Measurements from ENCODE around the gene NIT1. TPM values are rescaled to one million over a fixed set of nuclear protein-coding genes. Genes with fewer than 3 reads are reported as not detected.

The NIT1 gene
- total and polyA plus RNA-seq, 2 donors (not counting 3 experiments of a cell fraction or from before 2014, with no cell fraction given) = 20.3 to 26.5 TPM

DNA sequence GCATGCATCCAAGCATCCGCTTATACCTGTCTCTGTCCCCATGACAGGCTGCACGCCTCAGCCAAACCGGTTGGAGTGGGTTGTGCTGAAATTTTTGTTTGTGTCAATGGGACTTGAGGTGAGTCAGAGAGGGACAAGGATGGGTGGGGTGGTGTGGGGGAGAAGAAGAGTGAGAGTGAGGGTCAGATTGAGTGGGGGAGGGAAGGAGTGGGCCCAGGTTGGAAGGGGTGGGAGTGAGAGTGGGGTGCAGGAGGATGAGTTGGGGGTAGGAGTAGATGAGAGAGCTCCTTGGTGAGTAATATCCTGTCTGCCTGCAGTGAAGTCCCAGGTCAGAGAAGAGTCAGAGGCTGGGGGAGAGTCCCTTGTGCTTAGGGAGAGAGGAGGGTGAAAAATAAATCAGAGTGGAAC is 25.3 kb upstream of the NIT1 start:
- Histone ChIP-seq H3K4me3 (replicated peaks in 1 of 3; ENCODE audit: insufficient read depth in 1 of 3, low read depth in 1 of 3, low read length in 3 of 3) (no peak overlapping the region), H3K9me1 (replicated peaks; ENCODE audit: control insufficient read depth, extremely low read depth, insufficient read depth, low read length) (no peaks in the 10 kb centered on the region), H3K79me2 (ENCODE audit: control insufficient read depth, insufficient read depth, low read length) (no peaks in the 10 kb centered on the region), H4K20me1 (replicated peaks; ENCODE audit: control insufficient read depth, extremely low read depth, insufficient read depth, low read length) (no peaks in the 10 kb centered on the region), H2AFZ (ENCODE audit: low read depth, low read length) (no peak overlapping the region), H3K4me2 (ENCODE audit: insufficient read depth, low read length) (no peak overlapping the region), H3K36me3 (ENCODE audit: control insufficient read depth in 2 of 2, extremely low read depth in 1 of 2, insufficient read depth in 2 of 2, low read length in 2 of 2) (no peaks in the 10 kb centered on the region), H3K27ac (ENCODE audit: insufficient read depth, low read depth, low read length) (no peak overlapping the region), H3K4me1 (ENCODE audit: control insufficient read depth, extremely low read depth, insufficient read depth, low read length) (no peaks in the 10 kb centered on the region), H3K9ac (replicated peaks; ENCODE audit: extremely low read depth, insufficient read depth, low read length) (no peak overlapping the region), H3K9me3 (replicated peaks; ENCODE audit: control insufficient read depth, insufficient read depth, low read length) (no peaks in the 10 kb centered on the region), H3K27me3 (ENCODE audit: control insufficient read depth in 2 of 2, insufficient read depth in 2 of 2, low read length in 2 of 2) (no peaks in the 10 kb centered on the region)
- FAIRE-seq (no peak), DNase-seq (ENCODE audit: low read depth, low spot score) (no peak)
- TF ChIP-seq MAX (IDR thresholded peaks at IDR 0.05; ENCODE audit: insufficient read depth, insufficient read length) = no peak
- no peak for TF ChIP-seq MYC (IDR thresholded peaks at IDR 0.05; ENCODE audit: low read depth, low read length)
- no peak for TF ChIP-seq FOS (IDR thresholded peaks at IDR 0.05; ENCODE audit: borderline replicate concordance, insufficient read depth, low read length)
- no peak for TF ChIP-seq EZH2 (IDR thresholded peaks at IDR 0.05; ENCODE audit: borderline replicate concordance, low read depth, low read length, severe bottlenecking)
- TF ChIP-seq GATA2 (IDR thresholded peaks at IDR 0.05; ENCODE audit: insufficient read depth, insufficient read length, low read depth, low read length) = no peak
- no peak for TF ChIP-seq JUN (IDR thresholded peaks at IDR 0.05; ENCODE audit: borderline replicate concordance, insufficient read depth, insufficient read length, low read depth)
- TF ChIP-seq, protein P1, sequence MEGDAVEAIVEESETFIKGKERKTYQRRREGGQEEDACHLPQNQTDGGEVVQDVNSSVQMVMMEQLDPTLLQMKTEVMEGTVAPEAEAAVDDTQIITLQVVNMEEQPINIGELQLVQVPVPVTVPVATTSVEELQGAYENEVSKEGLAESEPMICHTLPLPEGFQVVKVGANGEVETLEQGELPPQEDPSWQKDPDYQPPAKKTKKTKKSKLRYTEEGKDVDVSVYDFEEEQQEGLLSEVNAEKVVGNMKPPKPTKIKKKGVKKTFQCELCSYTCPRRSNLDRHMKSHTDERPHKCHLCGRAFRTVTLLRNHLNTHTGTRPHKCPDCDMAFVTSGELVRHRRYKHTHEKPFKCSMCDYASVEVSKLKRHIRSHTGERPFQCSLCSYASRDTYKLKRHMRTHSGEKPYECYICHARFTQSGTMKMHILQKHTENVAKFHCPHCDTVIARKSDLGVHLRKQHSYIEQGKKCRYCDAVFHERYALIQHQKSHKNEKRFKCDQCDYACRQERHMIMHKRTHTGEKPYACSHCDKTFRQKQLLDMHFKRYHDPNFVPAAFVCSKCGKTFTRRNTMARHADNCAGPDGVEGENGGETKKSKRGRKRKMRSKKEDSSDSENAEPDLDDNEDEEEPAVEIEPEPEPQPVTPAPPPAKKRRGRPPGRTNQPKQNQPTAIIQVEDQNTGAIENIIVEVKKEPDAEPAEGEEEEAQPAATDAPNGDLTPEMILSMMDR (IDR thresholded peaks at IDR 0.05; ENCODE audit: extremely low read depth in 1 of 2, insufficient read depth in 1 of 2, low read depth in 1 of 2, low read length in 2 of 2) = no peak
- no peak for TF ChIP-seq POLR2A (IDR thresholded peaks at IDR 0.05; ENCODE audit: low read depth, low read length)
- no peak for TF ChIP-seq POLR2AphosphoS5 (IDR thresholded peaks at IDR 0.05; ENCODE audit: insufficient read depth, low read depth, low read length)
- ChIA-PET POLR2A (no interaction called here), CTCF (interaction anchor here (1.5 kb wide), 1 partner anchor 95 kb away, joined by 4 read pairs; no protein-coding TSS in a partner anchor)
- intact Hi-C loops (cut with micrococcal nuclease) = no loop called here
- no TSS peak for BruUV-seq (replicated peaks)
- dilution Hi-C loops (cut with MboI; ENCODE audit: extremely low pct_ligation_motif_present, low sequenced_read_pairs) = no loop called here

Data from endothelial cell of umbilical vein (primary cell).